Astrocyte (in vitro differentiated cells and primary cell): Measurements from ENCODE around the gene LRMDA. TPM values are rescaled to one million over a fixed set of nuclear protein-coding genes. Genes with fewer than 3 reads are reported as not detected.

Source experiments
- DNase-seq: peaks from one replicate; pipeline ENCODE4 v3.0.0-alpha.2; 2010; ENCODE audit warnings: low read depth
- FAIRE-seq: peaks from 2 replicates; lab custom pipeline; 2011; peaks lifted over from hg19 to GRCh38; lab: Jason Lieb, UNC
- H2AFZ ChIP-seq: 2 replicates; pipeline ENCODE4 v1.6.0; 2012; ENCODE audit warnings: low read depth, low read length, inconsistent platforms
- H3K27ac ChIP-seq: 2 replicates; pipeline ENCODE4 v1.5.1; 2011; ENCODE audit warnings: low read depth, low read length, inconsistent platforms
- H3K27me3 ChIP-seq: 2 replicates; pipeline ENCODE4 v1.6.0; 2011; ENCODE audit warnings: low read length, inconsistent platforms; ENCODE audit not compliant: insufficient read depth
- H3K36me3 ChIP-seq: 2 replicates; pipeline ENCODE4 v1.5.1; 2011; ENCODE audit warnings: low read length, inconsistent platforms; ENCODE audit not compliant: insufficient read depth
- H3K4me1 ChIP-seq: 2 replicates; pipeline ENCODE4 v1.5.1; 2011; ENCODE audit warnings: low read length, inconsistent platforms; ENCODE audit not compliant: insufficient read depth
- H3K4me2 ChIP-seq: 2 replicates; pipeline ENCODE4 v1.6.0; 2012; ENCODE audit warnings: low read length, inconsistent platforms
- H3K4me3 ChIP-seq: 2 replicates; pipeline ENCODE4 v1.5.1; 2011; ENCODE audit warnings: low read depth, mild to moderate bottlenecking, low read length, inconsistent platforms; ENCODE audit not compliant: insufficient read depth
- H3K79me2 ChIP-seq: 2 replicates; pipeline ENCODE4 v1.6.0; 2012; ENCODE audit warnings: mild to moderate bottlenecking, low read length, inconsistent platforms; ENCODE audit not compliant: insufficient read depth
- H3K9ac ChIP-seq: 2 replicates; pipeline ENCODE4 v1.6.0; 2012; ENCODE audit warnings: mild to moderate bottlenecking, low read length, inconsistent platforms
- H3K9me3 ChIP-seq: 2 replicates; pipeline ENCODE4 v1.5.1; 2012; ENCODE audit warnings: low read depth, mild to moderate bottlenecking, low read length, inconsistent platforms; ENCODE audit not compliant: insufficient read depth
- H4K20me1 ChIP-seq: 2 replicates; pipeline ENCODE4 v1.6.0; 2012; ENCODE audit warnings: low read length, inconsistent platforms; ENCODE audit not compliant: insufficient read depth
- H3K27ac Mint-ChIP-seq: one replicate; pipeline ENCODE4 v1.8.0; 2021; ENCODE audit warnings: mild to moderate bottlenecking, mixed read lengths; ENCODE audit not compliant: unreplicated experiment
- H3K27me3 Mint-ChIP-seq: one replicate; pipeline ENCODE4 v1.8.0; 2021; ENCODE audit warnings: low read depth, mixed read lengths; ENCODE audit not compliant: unreplicated experiment
- H3K36me3 Mint-ChIP-seq: one replicate; pipeline ENCODE4 v1.8.0; 2021; ENCODE audit warnings: low read depth, mixed read lengths; ENCODE audit not compliant: unreplicated experiment
- H3K4me1 Mint-ChIP-seq: one replicate; pipeline ENCODE4 v1.8.0; 2021; ENCODE audit warnings: low read depth, mixed read lengths; ENCODE audit not compliant: unreplicated experiment
- H3K4me3 Mint-ChIP-seq: one replicate; pipeline ENCODE4 v1.8.0; 2021; ENCODE audit warnings: mild to moderate bottlenecking, moderate library complexity, mixed read lengths; ENCODE audit not compliant: unreplicated experiment
- H3K9me3 Mint-ChIP-seq: one replicate; pipeline ENCODE4 v1.8.0; 2021; ENCODE audit warnings: mild to moderate bottlenecking, mixed read lengths; ENCODE audit not compliant: unreplicated experiment
- CTCF ChIP-seq: IDR thresholded peaks from 2 replicates; pipeline ENCODE4 v1.5.1; 2011; ENCODE audit warnings: low read depth, mild to moderate bottlenecking, inconsistent platforms, low read length, moderate library complexity; ENCODE audit not compliant: insufficient read depth
- EZH2 ChIP-seq: IDR thresholded peaks from 2 replicates; pipeline ENCODE4 v1.6.1; 2012; ENCODE audit warnings: mild to moderate bottlenecking, low read length, inconsistent platforms; ENCODE audit not compliant: insufficient read depth
- total RNA-seq: library from RNA; stranded (reverse); gene quantifications from 2 replicates; pipeline ENCODE4 v1.2.1, GENCODE V29; 2021

LRMDA gene
- total RNA-seq, 1 donor from 2014 or later, result 2.7 TPM

- peaks cover 20% of the 10 kb centered on the region for H3K27me3 Mint-ChIP-seq
These were observed 347.2 kb downstream of the LRMDA start for GRCh38 chr10:75778665-75779064.

GRCh38 chr10:75779276-75779675, 347.9 kb downstream of the LRMDA start:
- Histone ChIP-seq H2AFZ (no peak overlapping the region), H3K79me2 (no peaks in the 10 kb centered on the region), H3K36me3 (no peaks in the 10 kb centered on the region), H3K27me3 (peaks cover 27% of the 10 kb centered on the region), H3K9me3 (no peaks in the 10 kb centered on the region), H3K4me1 (no peaks in the 10 kb centered on the region), H3K27ac (no peak overlapping the region), H3K4me3 (no peak overlapping the region), H3K9ac (no peak overlapping the region), H4K20me1 (no peaks in the 10 kb centered on the region), H3K4me2 (no peak overlapping the region)
- TF ChIP-seq EZH2 (no peak), CTCF (no peak)
- Mint-ChIP-seq H3K36me3 (no peaks in the 10 kb centered on the region), H3K27ac (no peak overlapping the region), H3K4me3 (no peak overlapping the region), H3K4me1 (no peaks in the 10 kb centered on the region), H3K9me3 (no peaks in the 10 kb centered on the region), H3K27me3 (peaks cover 20% of the 10 kb centered on the region)
- FAIRE-seq (no peak), DNase-seq (no peak)

More at GRCh38 chr10:75778665-75779064, 347.2 kb downstream of the LRMDA start:
- H3K4me1 Mint-ChIP-seq, result peaks cover 2% of the 10 kb centered on the region
- no peak for TF ChIP-seq EZH2
- TF ChIP-seq CTCF, result no peak
- H3K4me2 ChIP-seq, result no peak overlapping the region
- peaks cover 3% of the 10 kb centered on the region for H3K4me1 ChIP-seq
- no peaks in the 10 kb centered on the region for H4K20me1 ChIP-seq
- H2AFZ ChIP-seq, result no peak overlapping the region
- H3K36me3 Mint-ChIP-seq, result no peaks in the 10 kb centered on the region
- no peak overlapping the region for H3K4me3 ChIP-seq
- no peaks in the 10 kb centered on the region for H3K79me2 ChIP-seq
- no peaks in the 10 kb centered on the region for H3K36me3 ChIP-seq
- DNase-seq (no peak), FAIRE-seq (no peak)
- no peak overlapping the region for H3K27ac Mint-ChIP-seq
- H3K4me3 Mint-ChIP-seq, result no peak overlapping the region
- no peak overlapping the region for H3K9ac ChIP-seq
- H3K9me3 ChIP-seq, result no peaks in the 10 kb centered on the region
- H3K9me3 Mint-ChIP-seq, result no peaks in the 10 kb centered on the region
- peaks cover 25% of the 10 kb centered on the region for H3K27me3 ChIP-seq
- no peak overlapping the region for H3K27ac ChIP-seq

DNA sequence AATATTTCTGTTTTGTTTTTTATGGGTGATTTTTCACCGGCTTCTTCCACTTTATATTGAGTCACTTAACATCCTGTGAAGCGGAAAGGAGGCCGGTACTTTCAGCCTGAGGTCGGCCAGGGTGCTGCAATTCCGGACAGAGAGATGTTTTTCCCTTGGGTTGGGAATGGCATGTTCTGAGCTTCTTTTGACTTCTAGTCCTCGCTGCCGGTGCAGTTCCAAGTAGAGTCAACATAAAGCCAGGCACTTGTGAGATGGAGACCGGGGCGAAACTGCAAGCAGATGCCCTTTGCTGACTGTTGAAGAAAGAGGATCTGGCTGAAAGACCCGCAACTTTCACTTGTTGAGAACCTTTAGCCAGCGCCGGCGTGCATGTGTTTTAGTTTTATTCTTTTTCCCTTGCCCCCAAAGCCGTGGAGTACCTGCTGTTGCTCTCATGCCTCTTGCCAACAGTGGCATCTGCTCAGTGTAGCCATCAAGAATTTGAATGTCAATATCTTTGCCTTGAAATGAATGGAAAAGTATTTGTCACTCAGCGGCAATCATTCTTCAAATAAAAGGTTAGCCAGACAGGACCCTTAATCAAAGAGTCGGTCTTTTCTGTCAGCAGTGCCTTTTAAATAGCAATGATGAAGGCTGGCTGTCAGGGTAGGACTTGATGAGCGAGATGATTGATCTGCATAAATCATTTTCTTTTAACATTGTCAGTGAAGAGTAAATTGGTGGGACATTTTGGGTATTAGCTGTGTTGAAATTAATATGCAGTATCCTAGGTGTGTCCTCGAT, 351.2 kb downstream of the LRMDA start:
- Mint-ChIP-seq H3K4me3 (no peak overlapping the region), H3K36me3 (no peaks in the 10 kb centered on the region), H3K27me3 (peaks cover 19% of the 10 kb centered on the region), H3K27ac (no peak overlapping the region), H3K4me1 (no peaks in the 10 kb centered on the region), H3K9me3 (no peaks in the 10 kb centered on the region)
- H3K36me3 ChIP-seq, result no peaks in the 10 kb centered on the region
- H3K4me1 ChIP-seq, result no peaks in the 10 kb centered on the region
- H2AFZ ChIP-seq, result no peak overlapping the region
- no peak overlapping the region for H3K9ac ChIP-seq
- TF ChIP-seq EZH2, result no peak
- no peak for TF ChIP-seq CTCF
- H3K27ac ChIP-seq, result no peak overlapping the region
- H3K4me3 ChIP-seq, result no peak overlapping the region
- no peaks in the 10 kb centered on the region for H3K9me3 ChIP-seq
- no peaks in the 10 kb centered on the region for H3K79me2 ChIP-seq
- H4K20me1 ChIP-seq, result no peaks in the 10 kb centered on the region
- H3K27me3 ChIP-seq, result peaks cover 27% of the 10 kb centered on the region
- no peak for FAIRE-seq
- DNase-seq, result no peak
- H3K4me2 ChIP-seq, result peak overlapping the region; percentile 47
